ENCODE results near the gene FAM72B.
"Not testable (repeated sequence)": the region's sequence is repeated elsewhere in the genome, so short reads cannot be mapped to it uniquely, and the experiment has no call there.

DNA sequence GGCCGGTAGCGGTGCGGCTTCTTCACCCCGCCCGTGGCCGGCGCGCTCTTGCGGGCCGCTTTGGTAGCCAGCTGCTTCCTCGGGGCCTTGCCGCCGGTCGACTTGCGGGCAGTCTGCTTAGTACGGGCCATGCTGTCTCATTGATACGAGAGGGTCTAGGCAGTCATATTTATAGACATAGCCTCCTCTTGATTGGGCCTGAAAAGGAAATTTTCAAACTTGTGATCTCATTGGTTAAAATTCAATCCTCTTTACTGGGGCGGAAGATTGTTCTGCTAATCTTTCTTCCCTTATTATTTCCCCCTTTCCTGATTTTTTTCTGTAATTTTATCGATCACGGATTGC is 65.7 kb downstream of the FAM72B start:
- not testable (repeated sequence) for TF ChIP-seq POLR2AphosphoS5 (IDR thresholded peaks at IDR 0.05)
- TF ChIP-seq, protein P1, sequence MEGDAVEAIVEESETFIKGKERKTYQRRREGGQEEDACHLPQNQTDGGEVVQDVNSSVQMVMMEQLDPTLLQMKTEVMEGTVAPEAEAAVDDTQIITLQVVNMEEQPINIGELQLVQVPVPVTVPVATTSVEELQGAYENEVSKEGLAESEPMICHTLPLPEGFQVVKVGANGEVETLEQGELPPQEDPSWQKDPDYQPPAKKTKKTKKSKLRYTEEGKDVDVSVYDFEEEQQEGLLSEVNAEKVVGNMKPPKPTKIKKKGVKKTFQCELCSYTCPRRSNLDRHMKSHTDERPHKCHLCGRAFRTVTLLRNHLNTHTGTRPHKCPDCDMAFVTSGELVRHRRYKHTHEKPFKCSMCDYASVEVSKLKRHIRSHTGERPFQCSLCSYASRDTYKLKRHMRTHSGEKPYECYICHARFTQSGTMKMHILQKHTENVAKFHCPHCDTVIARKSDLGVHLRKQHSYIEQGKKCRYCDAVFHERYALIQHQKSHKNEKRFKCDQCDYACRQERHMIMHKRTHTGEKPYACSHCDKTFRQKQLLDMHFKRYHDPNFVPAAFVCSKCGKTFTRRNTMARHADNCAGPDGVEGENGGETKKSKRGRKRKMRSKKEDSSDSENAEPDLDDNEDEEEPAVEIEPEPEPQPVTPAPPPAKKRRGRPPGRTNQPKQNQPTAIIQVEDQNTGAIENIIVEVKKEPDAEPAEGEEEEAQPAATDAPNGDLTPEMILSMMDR (IDR thresholded peaks at IDR 0.05) = not testable (repeated sequence)
